ENCODE measurements around the gene CRTC3.

- TF ChIP-seq SUZ12 (IDR thresholded peaks at IDR 0.05; ENCODE audit: extremely low read depth, insufficient read depth, insufficient read length) (no peak), ZNF274 (IDR thresholded peaks at IDR 0.05; ENCODE audit: low read depth, low read length) (no peak)
These were observed 71.2 kb downstream of the CRTC3 start for GRCh38 chr15:90600954-90601353.

All from NT2/D1 (cell line).